HCT116 (cell line): ENCODE measurements around the gene SYNGR3. TPM values are rescaled to one million over a fixed set of nuclear protein-coding genes. Genes with fewer than 3 reads are reported as not detected.

Source experiments
- ATAC-seq: fragments of 200-7000 bp; cut with Tn5 transposase; 2 replicates; pipeline ENCODE4 v1.9.1; 2020; ENCODE audit warnings: mild to moderate bottlenecking, moderate library complexity
- BruUV-seq: library from RNA; stranded (reverse); fragments of 400-500 nt; replicated peaks from 2 replicates; lab custom pipeline; 2021; lab: Mats Ljungman, UMichigan
- CTCF ChIA-PET: fragments of 300-600 bp; sonication (Branson Sonifier 250); formaldehyde crosslinking; loops from one replicate; lab custom pipeline; 2021; ENCODE audit warnings: antibody characterized with exemption; lab: Charles Lee
- POLR2A ChIA-PET: fragments of 300-600, 350-600 bp; sonication (Branson Sonifier 250); formaldehyde crosslinking; loops from one replicate; lab custom pipeline; 2021; ENCODE audit warnings: antibody characterized with exemption; lab: Charles Lee
- RAD21 ChIA-PET, 2 experiments: fragments of 300-600 bp; sonication (Branson Sonifier 250); formaldehyde crosslinking; loops; one replicate each; lab custom pipeline; 2023; ENCODE audit warnings: low total read pairs in 2 of 2; ENCODE audit not compliant: uncharacterized antibody in 2 of 2, unreplicated experiment in 2 of 2, low non-redundant PET in 1 of 2; lab: Charles Lee
- DNase-seq: peaks from one replicate; pipeline ENCODE4 v3.0.0-alpha.2; 2010; ENCODE audit warnings: low read depth, low spot score
- H2AFZ ChIP-seq: fragments of 200-600 bp; shearing (Covaris generic), sonication (generic); 2 replicates; pipeline ENCODE4 v1.6.1; 2017; ENCODE audit warnings: low read depth, mixed run types, mixed read lengths, antibody characterized with exemption, low read length; ENCODE audit not compliant: poor library complexity, severe bottlenecking
- H3K27ac ChIP-seq: 2 replicates; pipeline ENCODE4 v1.5.1; 2012; ENCODE audit warnings: low read depth, low read length
- H3K27me3 ChIP-seq: fragments of 200-600 bp; sonication (generic); 2 replicates; pipeline ENCODE4 v1.6.1; 2016; ENCODE audit warnings: mixed run types, low read length, mixed read lengths; ENCODE audit not compliant: insufficient read depth
- H3K36me3 ChIP-seq, 2 experiments: fragments of 200-500 bp in 1 of 2; fragments of 200-600 bp in 1 of 2; sonication (Bioruptor generic) in 1 of 2; sonication (generic) in 1 of 2; 2 replicates each; pipeline versions ENCODE4 v1.5.1 to v1.6.1; 2014 to 2016; ENCODE audit warnings: low read length in 2 of 2, inconsistent platforms in 1 of 2, mixed read lengths in 1 of 2, mixed run types in 1 of 2; ENCODE audit not compliant: insufficient read depth in 2 of 2, control insufficient read depth in 1 of 2
- H3K4me1 ChIP-seq, 2 experiments: fragments of 200-600 bp in 1 of 2; sonication (generic) in 1 of 2; 2 replicates each; pipeline versions ENCODE4 v1.5.1 to v1.6.1; 2012 to 2017; ENCODE audit warnings: low read length in 2 of 2, inconsistent platforms in 1 of 2, mild to moderate bottlenecking in 1 of 2, mixed read lengths in 1 of 2, mixed run types in 1 of 2, moderate library complexity in 1 of 2; ENCODE audit not compliant: insufficient read depth in 2 of 2, control insufficient read depth in 1 of 2
- H3K4me2 ChIP-seq: fragments of 200-600 bp; sonication (generic); 2 replicates; pipeline ENCODE4 v1.6.1; 2017; ENCODE audit warnings: mixed run types, low read length, mixed read lengths
- H3K4me3 ChIP-seq, 2 experiments: fragments of 200-600 bp in 1 of 2; sonication (generic) in 1 of 2; replicated peaks in 1 of 2; 2 replicates each; pipeline ENCODE4 v1.5.1; 2011 to 2016; ENCODE audit warnings: low read length in 2 of 2, control low read depth in 1 of 2, low read depth in 1 of 2, mild to moderate bottlenecking in 1 of 2, mixed read lengths in 1 of 2, mixed run types in 1 of 2
- H3K79me2 ChIP-seq: fragments of 200-600 bp; sonication (generic); 2 replicates; pipeline ENCODE4 v1.6.1; 2017; ENCODE audit warnings: mild to moderate bottlenecking, mixed run types, low read length, moderate library complexity, mixed read lengths; ENCODE audit not compliant: insufficient read depth
- H3K9ac ChIP-seq: fragments of 200-600 bp; sonication (generic); 2 replicates; pipeline ENCODE4 v1.6.1; 2016; ENCODE audit warnings: low read length, mixed read lengths
- H3K9me2 ChIP-seq: fragments of 200-600 bp; sonication (generic), shearing (Covaris generic); 2 replicates; pipeline ENCODE4 v1.6.1; 2017; ENCODE audit warnings: mixed run types, mild to moderate bottlenecking, moderate library complexity; ENCODE audit not compliant: insufficient read depth
- H3K9me3 ChIP-seq, 2 experiments: fragments of 200-500 bp in 1 of 2; fragments of 200-600 bp in 1 of 2; sonication (Bioruptor generic) in 1 of 2; sonication (generic) in 1 of 2; 2 replicates each; pipeline ENCODE4 v1.6.1; 2014 to 2017; ENCODE audit warnings: low read length in 2 of 2, mixed read lengths in 2 of 2, inconsistent platforms in 1 of 2, low read depth in 1 of 2, mild to moderate bottlenecking in 1 of 2, mixed run types in 1 of 2, moderate library complexity in 1 of 2; ENCODE audit not compliant: control insufficient read depth in 1 of 2, insufficient read depth in 1 of 2
- H4K20me1 ChIP-seq: fragments of 200-600 bp; sonication (generic), shearing (Covaris generic); 2 replicates; pipeline ENCODE4 v1.6.1; 2017; ENCODE audit warnings: mixed run types, mild to moderate bottlenecking, moderate library complexity; ENCODE audit not compliant: insufficient read depth
- EGR1 ChIP-seq: IDR thresholded peaks from 2 replicates; pipeline ENCODE4 v1.6.1; 2012; ENCODE audit warnings: low read depth
- ZNF274 ChIP-seq: fragments of 200-500 bp; sonication (Bioruptor generic); IDR thresholded peaks from 2 replicates; pipeline ENCODE4 v1.6.1; 2014; ENCODE audit warnings: mild to moderate bottlenecking, low read depth, low read length, inconsistent platforms
- intact Hi-C: fragments of 100-400 bp; cut with micrococcal nuclease; formaldehyde crosslinking; loops from 2 replicates; pipeline ENCODE4 v1.10.0; 2022
- total RNA-seq: library from RNA; stranded (reverse); gene quantifications from one replicate; pipeline ENCODE4 v1.2.1, GENCODE V29; 2021; ENCODE audit not compliant: unreplicated experiment
- TF ChIP-seq, protein P1 (sequence below): IDR thresholded peaks from 2 replicates; pipeline ENCODE4 v1.6.1; 2011; ENCODE audit warnings: mild to moderate bottlenecking, low read length, moderate library complexity; ENCODE audit not compliant: insufficient replicate concordance; ENCODE audit errors: extremely low read depth
- TF ChIP-seq, protein P2 (sequence below), 3 experiments: fragments of 200-600 bp in 1 of 3; sonication (generic) in 1 of 3; IDR thresholded peaks in 2 of 3; conservative IDR thresholded peaks in 1 of 3; 2 replicates each; pipeline ENCODE4 v1.5.1; 2012 to 2017; ENCODE audit warnings: low read depth in 2 of 3, low read length in 2 of 3, antibody characterized with exemption in 1 of 3, borderline replicate concordance in 1 of 3, control low read depth in 1 of 3, mild to moderate bottlenecking in 1 of 3, mixed read lengths in 1 of 3, mixed run types in 1 of 3, moderate library complexity in 1 of 3; ENCODE audit not compliant: insufficient read depth in 1 of 3
- TF ChIP-seq, protein P3 (sequence below): IDR thresholded peaks from 2 replicates; pipeline ENCODE4 v1.6.1; 2012

SYNGR3 gene
- total RNA-seq, 1 experiment from 2014 or later: 11.5 TPM

DNA sequence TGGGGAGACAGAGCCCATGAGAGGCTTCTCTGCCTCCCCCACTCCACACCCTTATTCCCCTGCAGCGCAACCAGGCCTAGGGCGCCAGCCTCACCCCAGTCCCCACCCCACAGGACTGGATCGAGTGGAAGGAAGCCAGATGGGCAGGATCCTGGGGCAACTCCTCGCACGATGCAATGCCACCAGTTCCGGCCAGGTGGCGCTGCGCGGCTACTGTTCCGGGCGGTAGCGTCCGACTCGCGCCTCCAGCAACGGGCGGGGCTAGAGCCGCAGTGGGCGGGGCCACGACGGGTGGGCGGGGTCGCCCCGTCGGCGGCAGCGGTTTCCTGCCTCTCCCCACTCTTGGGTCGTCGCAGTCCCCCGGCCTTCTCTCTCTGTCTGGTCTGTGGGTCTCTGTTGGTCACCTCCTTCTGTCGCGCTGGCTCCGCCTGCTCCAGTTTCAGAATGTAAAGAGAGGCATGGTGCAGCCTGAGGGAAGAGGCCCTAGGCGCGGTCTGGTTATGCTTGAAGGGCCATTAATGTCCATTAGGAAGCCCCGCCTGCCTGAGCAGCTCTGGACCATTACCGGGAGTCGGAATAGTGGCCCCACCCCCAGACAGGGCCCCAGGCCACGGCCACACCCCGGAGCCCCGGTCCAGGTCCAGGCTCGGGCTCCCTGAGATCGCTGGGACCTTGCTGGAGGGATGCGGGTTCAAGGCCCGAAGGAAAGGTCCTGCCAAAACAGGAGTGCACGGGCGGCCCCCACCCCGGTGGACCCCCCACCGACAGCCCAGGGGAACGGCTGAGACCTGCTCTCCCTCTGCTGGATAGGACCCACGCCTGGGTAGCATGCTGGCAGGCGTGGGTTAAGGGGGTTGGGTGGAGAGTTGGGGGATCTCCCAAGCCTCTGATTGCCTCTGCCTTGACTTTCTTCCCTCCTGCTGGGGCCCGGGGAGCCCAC, 33.6 kb downstream of the SYNGR3 start (continued):
- TF ChIP-seq, protein P1, sequence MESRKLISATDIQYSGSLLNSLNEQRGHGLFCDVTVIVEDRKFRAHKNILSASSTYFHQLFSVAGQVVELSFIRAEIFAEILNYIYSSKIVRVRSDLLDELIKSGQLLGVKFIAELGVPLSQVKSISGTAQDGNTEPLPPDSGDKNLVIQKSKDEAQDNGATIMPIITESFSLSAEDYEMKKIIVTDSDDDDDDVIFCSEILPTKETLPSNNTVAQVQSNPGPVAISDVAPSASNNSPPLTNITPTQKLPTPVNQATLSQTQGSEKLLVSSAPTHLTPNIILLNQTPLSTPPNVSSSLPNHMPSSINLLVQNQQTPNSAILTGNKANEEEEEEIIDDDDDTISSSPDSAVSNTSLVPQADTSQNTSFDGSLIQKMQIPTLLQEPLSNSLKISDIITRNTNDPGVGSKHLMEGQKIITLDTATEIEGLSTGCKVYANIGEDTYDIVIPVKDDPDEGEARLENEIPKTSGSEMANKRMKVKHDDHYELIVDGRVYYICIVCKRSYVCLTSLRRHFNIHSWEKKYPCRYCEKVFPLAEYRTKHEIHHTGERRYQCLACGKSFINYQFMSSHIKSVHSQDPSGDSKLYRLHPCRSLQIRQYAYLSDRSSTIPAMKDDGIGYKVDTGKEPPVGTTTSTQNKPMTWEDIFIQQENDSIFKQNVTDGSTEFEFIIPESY: no peak

DNA sequence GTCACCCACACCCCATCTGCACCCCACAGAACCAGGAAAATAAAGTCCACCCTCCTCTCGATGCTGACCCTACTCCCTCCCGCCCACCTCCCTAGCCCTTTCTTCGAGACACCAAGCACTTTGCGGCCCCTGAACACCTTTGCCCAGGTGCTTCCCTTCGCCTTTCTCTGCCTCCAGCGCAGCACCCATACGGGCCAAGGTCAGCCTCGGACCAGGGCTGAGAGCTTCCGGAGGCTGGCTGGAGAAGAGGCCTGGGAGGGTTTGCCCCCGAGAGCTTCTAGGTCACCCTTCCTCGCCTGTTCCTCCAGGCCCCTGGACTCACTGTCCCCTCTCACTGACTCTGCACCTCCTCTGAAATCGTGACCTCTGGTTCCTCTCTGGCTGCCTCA, 34.3 kb downstream of the SYNGR3 start:
- BruUV-seq: no TSS peak
- H3K4me2 ChIP-seq: peak overlapping the region; percentile 69
- DNase-seq (no peak), ATAC-seq (no peak)
- no peaks in the 10 kb centered on the region for H3K36me3 ChIP-seq
- intact Hi-C loops: loop anchor here (10.0 kb wide), 1 partner anchor 231 kb away; the partner anchor contains the start of gene ECI1
- ChIA-PET POLR2A (interaction anchor here (1.0 to 1.6 kb wide), 2 partner anchors 131 kb away, joined by 3 to 4 read pairs; partner anchors contain the start of gene TRAF7), CTCF (interaction anchor here (0.7 to 2.4 kb wide), 6 partner anchors 11 to 127 kb away, joined by 4 to 15 read pairs (median 8); partner anchors contain the start of genes NTHL1 and TSC2), RAD21 (interaction anchor here in 1 of 2 experiments (2.1 kb wide), 1 partner anchor 117 kb away, joined by 12 read pairs; no protein-coding TSS in a partner anchor)
- H4K20me1 ChIP-seq: no peaks in the 10 kb centered on the region
- peak overlapping the region; percentile 88 for H3K27ac ChIP-seq
- no peak overlapping the region; the same call in 1 of the 2 replicates for H3K9ac ChIP-seq
- TF ChIP-seq ZNF274 (no peak), EGR1 (no peak)
- TF ChIP-seq, protein P2, sequence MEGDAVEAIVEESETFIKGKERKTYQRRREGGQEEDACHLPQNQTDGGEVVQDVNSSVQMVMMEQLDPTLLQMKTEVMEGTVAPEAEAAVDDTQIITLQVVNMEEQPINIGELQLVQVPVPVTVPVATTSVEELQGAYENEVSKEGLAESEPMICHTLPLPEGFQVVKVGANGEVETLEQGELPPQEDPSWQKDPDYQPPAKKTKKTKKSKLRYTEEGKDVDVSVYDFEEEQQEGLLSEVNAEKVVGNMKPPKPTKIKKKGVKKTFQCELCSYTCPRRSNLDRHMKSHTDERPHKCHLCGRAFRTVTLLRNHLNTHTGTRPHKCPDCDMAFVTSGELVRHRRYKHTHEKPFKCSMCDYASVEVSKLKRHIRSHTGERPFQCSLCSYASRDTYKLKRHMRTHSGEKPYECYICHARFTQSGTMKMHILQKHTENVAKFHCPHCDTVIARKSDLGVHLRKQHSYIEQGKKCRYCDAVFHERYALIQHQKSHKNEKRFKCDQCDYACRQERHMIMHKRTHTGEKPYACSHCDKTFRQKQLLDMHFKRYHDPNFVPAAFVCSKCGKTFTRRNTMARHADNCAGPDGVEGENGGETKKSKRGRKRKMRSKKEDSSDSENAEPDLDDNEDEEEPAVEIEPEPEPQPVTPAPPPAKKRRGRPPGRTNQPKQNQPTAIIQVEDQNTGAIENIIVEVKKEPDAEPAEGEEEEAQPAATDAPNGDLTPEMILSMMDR (IDR thresholded peaks at IDR 0.05 in 2 of 3, conservative IDR thresholded peaks at IDR 0.05 in 1 of 3; ENCODE audit: borderline replicate concordance in 1 of 3, insufficient read depth in 1 of 3, low read depth in 2 of 3, low read length in 2 of 3): no peak
- TF ChIP-seq, protein P3, sequence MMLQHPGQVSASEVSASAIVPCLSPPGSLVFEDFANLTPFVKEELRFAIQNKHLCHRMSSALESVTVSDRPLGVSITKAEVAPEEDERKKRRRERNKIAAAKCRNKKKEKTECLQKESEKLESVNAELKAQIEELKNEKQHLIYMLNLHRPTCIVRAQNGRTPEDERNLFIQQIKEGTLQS: no peak
- H3K4me1 ChIP-seq: peaks cover 39 to 68% of the 10 kb centered on the region in 2 experiments
- H2AFZ ChIP-seq: no peak overlapping the region
- peaks cover 30% of the 10 kb centered on the region; the same call in 1 of the 2 replicates for H3K79me2 ChIP-seq
- no peaks in the 10 kb centered on the region for H3K9me2 ChIP-seq
- no peaks in the 10 kb centered on the region for H3K27me3 ChIP-seq
- H3K4me3 ChIP-seq: no peak overlapping the region; a peak in 1 of 4 replicates
- H3K9me3 ChIP-seq: no peaks in the 10 kb centered on the region
